HG03175 (cell line): ENCODE results near the gene NBL1.

ENCODE experiments used
- ATAC-seq: cut with Tn5 transposase; IDR thresholded peaks from one replicate; pipeline ENCODE4 v1.9.1; 2021; ENCODE audit warnings: mild to moderate bottlenecking, moderate library complexity; ENCODE audit not compliant: unreplicated experiment

Gene NBL1

DNA sequence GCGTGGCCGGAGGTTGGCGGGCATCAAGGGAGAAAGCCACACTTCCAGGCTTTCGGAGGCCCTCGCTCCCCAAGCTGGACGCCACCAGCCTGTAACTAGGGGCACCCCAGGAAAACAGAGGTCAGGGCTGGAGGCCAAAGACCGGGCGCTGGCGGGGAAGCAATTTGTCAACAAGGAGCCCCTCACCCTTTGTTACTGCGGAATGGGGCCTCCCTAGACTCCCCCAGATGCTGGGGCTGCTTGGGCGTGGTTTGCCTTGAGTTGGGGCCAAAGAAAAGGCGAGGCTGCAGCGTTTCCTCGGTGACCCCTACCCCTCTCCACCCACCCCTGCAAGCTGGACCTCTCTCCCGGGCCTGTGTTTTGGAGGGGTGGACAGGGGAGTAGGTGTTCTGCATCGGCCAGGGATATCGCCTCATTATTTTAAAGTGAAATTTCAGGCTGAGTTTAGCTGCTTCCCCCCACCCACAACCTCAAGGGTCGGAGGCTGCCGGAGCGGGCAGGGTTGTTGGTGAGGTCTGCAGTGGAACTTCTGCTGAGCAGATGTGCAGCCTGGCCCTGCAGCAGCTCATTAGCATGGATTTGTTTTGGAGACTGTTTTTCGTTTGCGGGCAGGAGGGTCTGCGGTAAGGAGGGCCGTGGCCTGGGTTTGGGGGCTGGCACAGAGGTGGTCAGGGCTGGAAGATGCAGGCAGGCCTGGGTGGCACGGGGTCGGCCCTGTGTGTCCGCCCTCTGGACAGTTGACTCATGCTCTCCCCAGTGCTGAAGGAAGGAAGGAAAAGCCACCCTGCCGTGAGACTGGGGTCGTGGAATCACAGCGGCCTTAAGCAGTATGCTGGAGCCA, 1.5 kb downstream of the NBL1 start:
- ATAC-seq = no peak

DNA sequence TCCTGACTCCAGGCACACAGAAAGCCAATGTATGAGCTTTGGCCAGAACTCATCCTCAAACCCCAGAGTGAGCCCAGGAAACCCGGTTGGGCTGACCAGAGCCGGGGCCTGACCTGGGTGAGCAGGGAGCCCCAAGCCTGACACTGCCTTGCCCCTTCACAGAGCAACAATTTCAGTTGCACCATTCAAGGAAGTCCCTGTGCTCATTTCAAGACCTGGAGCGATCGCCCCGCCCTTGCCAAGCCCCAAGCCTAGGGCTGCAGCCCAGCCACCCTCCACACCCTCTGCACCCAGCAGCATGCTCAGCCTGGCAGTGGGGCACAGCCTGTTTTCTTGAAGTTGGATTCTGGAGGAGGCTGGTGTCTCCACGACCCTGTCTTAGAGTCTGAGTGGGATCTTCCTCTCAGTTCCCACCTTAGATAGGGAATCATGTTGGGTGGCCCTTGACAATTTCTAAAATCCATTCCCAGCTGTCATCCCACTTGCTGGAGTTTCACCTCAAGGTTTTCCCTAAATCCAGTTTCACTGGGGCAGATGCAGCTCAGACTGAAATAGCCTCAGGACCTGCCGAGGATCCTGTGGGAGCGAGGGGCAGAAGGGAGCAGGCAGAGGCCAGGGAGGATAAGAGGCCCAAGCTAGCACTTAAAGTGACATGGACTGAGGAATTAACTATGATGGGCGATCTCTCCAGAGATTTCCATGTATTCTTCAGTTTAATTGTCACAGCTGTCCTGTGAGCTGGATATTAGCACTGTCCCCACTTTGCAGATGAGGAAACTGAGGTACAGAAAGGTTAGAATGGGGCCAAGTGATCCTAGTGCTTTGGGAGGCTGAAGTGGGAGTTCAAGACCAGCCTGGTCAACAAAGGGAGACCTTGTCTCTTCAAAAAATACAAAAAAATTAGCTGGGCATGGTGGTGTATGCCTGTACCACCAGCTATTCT, 2.5 kb downstream of the NBL1 start:
- ATAC-seq = no peak

DNA sequence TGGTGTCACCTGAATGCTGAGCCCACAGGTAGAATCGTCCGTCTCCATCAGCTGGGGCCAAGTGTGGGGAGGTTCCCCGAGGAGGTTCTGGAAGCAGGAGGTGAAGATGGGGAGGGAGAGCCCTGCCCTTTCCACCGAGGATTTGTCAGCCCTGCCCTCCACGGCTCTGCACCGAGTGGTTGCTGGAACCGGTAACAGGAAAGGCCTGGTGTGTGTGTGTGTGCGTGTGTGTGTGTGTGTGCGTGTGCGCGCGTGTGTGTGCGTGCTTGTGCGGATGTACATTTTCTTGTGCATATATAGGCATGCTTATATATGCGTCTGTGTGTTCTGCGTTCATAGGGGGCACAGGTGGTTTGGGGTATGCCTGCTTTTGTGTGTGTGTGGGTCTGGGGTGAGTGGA, 3.5 kb downstream of the NBL1 start:
- ATAC-seq = no peak

DNA sequence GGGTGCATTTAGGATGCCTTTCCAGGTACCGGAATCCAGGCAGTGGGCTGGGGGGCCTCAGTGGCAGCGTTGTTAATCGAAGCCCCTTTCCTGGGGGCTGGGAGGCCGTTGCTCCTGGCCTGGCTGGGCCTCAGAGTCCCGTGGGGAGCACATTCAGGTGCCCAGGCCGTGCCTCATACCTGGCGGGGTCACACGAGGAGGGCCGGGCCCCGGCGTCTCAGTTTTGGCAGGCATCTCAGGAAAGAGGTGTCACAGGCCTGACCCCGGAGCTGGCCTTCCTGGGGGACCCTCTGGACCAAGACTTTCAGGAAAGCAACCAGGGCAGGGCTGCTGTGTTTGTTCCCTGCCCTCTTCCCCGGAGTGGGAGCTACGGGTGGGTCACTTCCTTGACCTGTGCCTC, 4.1 kb downstream of the NBL1 start:
- no peak for ATAC-seq

DNA sequence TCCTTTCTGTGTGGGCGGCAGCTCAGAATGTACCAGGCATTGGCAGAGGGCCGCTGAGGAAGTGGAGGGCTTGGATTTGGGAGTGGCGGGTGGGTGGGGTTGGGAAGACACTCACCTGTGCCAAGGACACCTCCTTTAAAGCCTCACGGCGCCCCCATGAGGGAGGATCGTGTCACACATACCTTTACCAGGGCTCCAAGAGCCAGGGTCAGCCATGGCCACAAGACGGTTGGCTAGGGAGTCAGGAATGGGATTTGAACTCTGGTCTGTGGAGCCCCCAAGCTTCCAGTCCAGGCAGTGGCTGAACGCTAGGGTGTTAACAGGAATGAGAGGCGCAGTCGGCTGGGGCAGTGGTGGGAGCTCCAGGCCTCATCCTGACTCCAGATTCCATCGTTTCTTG, 4.6 kb downstream of the NBL1 start:
- no peak for ATAC-seq

DNA sequence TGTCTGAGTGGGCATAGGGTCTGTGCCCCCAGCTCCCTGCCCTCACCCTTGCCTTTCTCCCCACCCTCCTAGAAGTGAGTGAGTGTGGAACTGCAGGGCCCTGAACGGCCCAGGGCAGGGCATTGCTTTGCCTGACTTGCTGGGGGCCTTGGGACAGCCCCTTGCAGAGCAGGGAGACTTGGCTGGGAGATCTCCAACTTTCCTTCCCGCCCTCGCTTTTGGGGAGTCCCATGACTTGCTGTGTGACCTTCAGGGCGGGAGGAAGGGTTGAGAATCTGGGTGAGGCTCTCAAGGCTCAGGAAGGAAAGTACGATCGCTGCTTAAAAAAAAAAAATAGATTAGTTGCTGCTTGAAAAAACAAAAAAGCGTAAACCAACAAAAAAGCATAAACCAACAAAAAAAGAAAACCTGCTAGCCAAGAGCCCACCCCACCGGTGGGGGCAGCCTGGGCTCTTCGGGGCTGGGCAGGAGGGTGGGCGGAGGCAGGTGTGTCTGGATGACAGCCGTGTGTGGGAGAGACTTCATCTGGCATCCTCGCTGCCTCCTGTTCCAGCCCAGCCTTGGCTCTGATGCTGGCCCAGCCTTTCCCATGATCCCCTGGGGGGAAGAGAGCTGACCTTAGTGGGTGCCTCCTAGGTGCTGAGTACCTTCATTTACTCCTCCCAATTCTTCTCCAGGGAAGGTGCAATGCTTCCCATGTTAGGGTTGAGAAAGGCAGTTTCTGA, 6.5 kb downstream of the NBL1 start:
- ATAC-seq = no peak

DNA sequence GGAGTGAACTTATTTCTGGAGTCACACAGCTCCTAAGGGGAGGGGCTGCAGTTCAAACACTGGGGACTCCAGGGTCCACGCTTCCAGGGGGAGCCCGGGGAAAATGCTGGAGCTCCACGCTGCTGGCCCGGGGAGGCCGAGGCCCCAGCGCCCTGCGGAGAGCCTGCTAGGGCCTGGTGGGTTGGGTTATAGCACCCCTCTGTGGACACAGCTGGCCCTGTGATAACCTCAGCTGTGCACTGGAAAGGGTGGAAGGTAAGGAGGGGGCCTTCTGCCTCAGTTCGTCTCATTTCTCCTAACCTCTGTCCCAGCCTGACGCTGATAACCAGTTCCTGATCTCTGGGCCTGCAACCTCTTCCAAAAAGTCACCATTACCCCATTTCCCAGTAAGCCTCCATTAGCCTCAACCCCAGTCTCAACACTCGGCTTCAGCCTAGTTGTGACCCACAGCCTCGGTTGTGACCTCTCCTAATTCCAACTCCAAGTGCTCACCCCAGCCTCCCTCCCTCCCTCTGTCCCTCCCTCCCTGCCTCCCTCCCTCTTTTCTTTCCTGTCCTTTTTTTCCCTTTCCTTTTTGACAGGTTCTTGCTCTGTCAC, 7.1 kb downstream of the NBL1 start:
- no peak for ATAC-seq

DNA sequence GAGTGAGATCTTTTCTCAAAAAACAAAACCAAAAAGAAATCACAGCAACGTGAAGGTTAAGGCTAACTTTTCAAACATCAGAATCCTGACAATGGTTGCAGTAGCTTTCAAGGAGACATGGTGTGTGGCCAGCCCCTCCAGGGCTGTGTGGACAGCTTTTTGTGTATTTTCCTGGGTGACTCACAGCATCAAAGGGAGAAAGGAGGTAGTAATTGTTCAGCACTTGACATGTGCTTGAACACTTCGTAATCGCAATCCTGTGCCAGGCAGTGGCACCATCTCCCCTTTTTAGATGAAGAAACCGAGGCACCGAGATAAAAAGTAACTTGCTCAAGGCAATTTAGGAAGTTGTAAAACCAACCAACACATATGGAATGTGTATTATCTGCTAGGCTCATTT, 10.3 kb downstream of the NBL1 start:
- no peak for ATAC-seq

DNA sequence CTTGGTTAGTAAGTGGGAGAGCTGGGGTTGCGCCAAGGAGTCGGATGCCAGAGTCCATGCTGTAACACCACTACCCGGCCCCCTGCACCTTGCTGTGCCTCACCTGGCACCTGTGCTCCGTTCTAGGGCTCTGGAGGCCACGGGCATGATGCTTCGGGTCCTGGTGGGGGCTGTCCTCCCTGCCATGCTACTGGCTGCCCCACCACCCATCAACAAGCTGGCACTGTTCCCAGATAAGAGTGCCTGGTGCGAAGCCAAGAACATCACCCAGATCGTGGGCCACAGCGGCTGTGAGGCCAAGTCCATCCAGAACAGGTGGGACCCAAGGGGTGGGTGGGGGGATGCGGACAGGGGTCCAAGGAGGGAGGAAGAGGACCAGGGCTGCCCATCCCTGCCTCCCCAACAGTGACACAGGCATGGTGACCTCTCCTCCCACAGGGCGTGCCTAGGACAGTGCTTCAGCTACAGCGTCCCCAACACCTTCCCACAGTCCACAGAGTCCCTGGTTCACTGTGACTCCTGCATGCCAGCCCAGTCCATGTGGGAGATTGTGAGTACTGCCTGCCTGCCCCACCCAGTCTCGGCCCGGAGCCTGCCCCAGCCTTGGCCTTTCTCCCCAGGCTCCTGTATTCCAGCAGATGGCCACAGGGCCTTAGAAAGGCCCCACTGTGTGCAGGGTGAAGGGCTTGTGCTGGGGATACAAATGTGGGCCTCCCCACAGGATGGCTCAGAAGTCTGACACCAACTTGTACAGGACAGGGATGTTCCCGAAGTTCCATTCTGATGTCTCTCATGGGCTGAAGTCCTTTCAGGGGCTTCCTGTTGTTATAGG, 11.0 kb downstream of the NBL1 start:
- no peak for ATAC-seq

DNA sequence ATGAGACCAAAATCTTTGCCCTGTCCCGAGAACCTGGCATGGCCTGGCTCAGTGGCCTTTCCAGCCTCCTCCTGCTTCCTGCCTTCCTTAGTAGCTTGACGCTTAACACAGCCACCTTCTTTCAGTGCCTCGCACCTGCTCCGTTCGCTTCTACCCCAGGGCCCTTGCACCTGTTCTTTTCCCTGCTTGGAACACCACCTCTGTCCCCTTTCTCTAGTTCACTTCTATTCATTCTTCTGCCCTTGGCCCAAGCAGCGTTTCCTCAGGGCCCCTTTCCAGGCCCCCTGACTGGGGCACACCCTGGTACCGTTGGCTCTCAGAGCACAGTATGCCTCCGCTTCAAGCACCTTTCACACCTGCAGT, 11.6 kb downstream of the NBL1 start:
- no peak for ATAC-seq

DNA sequence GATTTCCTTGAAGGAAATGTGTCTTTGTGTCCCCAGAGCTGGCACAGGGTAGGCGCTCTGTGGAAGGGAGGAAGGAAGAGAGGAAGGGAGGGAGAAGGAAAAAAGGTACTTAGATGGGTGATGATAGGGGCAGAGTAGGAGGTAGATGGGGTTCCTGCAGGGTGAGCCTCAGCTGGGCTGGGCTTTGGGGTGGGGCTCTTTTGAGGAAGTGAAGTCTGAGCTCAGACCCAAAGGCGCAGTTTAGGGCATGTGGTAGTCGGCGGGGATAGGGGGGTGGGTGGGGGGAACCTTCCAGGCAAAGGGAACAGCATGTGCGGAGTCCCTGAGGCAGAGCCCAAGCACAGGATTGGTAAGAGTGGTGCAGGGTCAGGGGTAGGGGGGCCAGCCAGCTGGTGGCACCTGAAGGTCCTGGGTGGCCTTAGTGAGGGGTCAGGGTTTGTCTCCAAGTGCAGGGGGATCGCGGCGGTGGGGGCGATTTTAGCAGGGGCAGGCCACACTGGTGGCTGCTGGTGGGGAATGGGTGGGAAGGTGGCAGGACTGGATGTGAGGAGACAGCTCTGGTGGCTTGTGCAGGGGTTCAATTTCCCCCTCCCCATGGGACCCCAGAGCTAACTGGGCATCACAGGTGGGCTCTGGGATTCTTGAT, 12.1 kb downstream of the NBL1 start:
- no peak for ATAC-seq

DNA sequence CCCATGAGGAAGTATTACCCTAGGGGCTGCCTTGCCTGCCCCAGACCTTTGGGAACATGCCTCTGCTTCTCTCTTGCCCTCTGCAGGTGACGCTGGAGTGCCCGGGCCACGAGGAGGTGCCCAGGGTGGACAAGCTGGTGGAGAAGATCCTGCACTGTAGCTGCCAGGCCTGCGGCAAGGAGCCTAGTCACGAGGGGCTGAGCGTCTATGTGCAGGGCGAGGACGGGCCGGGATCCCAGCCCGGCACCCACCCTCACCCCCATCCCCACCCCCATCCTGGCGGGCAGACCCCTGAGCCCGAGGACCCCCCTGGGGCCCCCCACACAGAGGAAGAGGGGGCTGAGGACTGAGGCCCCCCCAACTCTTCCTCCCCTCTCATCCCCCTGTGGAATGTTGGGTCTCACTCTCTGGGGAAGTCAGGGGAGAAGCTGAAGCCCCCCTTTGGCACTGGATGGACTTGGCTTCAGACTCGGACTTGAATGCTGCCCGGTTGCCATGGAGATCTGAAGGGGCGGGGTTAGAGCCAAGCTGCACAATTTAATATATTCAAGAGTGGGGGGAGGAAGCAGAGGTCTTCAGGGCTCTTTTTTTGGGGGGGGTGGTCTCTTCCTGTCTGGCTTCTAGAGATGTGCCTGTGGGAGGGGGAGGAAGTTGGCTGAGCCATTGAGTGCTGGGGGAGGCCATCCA, 12.8 kb downstream of the NBL1 start:
- ATAC-seq = no peak

DNA sequence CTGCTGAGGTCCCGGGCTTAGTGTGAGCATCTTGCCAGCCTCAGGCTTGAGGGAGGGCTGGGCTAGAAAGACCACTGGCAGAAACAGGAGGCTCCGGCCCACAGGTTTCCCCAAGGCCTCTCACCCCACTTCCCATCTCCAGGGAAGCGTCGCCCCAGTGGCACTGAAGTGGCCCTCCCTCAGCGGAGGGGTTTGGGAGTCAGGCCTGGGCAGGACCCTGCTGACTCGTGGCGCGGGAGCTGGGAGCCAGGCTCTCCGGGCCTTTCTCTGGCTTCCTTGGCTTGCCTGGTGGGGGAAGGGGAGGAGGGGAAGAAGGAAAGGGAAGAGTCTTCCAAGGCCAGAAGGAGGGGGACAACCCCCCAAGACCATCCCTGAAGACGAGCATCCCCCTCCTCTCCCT, 13.4 kb downstream of the NBL1 start:
- ATAC-seq = no peak

DNA sequence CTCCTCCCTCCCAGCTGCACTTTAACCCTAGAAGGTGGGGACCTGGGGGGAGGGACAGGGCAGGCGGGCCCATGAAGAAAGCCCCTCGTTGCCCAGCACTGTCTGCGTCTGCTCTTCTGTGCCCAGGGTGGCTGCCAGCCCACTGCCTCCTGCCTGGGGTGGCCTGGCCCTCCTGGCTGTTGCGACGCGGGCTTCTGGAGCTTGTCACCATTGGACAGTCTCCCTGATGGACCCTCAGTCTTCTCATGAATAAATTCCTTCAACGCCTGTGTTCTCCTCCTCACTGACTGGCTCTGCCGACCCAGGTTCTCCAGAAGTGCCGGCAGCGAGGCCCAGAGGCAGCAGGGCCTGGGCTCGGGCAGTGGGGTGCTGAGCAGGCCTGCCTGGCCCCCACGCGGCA, 14.1 kb downstream of the NBL1 start:
- no peak for ATAC-seq

DNA sequence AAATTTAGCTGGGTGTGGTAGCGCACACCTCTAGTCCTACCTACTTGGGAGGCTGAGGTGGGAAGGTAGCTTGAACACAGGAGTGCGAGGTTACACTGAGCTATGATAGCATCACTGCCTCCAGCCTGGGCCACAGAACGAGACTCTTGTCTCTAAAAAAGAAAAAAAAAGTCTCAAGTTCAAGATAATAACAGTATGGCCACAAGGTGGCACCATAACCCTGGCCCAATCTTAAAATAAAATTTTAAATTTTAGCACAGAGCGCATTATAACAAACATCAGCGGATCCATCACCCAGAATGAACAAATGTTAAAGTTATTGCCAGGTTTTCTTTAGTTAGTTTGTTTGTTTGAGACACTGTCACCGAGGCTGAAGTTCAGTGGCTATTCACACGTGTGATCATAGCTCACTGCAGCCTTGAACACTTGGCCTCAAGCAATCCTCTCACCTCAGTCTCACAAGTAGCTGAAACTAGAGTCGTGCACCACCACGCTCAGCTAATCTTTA, 17.7 kb downstream of the NBL1 start:
- no peak for ATAC-seq

DNA sequence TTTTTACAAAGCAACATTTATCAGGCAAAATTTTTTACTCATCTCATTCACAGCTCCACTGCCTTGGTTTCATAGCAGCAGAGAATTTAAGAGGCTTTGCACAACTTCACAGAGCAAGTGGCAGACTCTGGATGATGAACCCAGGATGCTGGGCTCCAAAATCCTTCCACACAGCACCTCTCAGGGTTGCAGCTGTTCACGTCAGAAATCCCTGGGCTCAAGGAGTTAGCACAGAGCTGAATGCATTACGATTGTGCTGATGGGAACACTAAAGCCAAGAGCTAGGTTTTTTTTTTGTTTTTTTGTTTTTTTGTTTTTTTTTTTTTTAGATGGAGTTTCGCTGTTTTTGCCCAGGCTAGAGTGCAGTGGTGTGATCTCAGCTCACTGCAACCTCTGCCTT, 18.2 kb downstream of the NBL1 start:
- ATAC-seq = no peak

DNA sequence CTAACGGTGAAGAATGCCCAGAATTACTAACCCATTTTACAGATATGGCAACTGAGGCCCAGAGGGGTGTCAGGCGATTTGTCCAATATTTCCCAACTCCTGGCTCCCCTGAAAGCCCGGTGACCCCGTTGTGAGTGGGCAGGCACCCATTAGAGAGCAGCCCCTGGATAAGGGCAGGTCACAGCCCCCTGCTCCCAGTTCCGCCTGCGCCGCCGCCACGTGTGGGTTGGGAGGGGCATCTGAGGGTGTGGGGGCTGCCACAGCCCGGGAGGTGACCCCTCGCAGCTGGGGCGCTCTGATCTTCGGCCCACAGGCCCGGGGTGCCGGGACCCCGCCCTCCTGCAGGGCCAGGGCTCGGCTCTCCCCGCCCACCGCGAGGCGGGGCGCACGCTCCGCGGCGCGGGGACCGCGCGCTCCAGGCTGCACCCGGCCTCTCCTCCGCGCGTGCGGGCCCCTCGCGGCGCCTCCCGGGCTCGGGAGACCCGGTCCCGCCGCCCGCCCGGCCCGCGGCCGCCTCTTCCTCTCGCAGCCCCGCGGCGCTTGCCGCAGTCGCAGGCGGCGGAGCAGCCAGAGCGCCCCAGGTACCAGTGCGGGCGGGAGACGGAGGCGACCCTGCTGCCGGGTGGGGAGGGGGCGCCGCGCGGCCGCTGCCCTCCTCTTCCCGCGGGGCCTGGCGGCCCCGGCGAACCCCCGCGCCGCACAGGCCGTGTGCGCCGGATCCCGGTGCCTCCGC, 20.5 kb downstream of the NBL1 start, which contains the start of gene HTR6:
HTR6 (plus strand) TSS at position 423 of the 733 bp plus-strand sequence. CDS start 879 bp downstream, outside the sequence.
- no peak for ATAC-seq

DNA sequence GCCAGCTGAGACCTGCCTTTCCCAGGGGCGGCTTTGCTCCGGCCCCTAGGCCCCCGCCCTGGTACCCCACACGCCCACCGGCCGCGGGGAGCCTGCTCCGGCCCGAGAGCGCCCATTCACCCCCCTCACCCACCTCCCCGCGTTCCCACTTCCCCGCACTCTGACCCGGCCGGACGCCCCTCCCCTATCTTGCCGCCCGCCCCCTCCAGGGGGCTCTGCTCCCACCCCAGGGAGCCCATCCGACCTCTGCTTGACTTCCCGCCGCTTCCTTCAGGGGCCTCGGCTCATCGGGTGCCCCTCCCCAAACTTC, 21.0 kb downstream of the NBL1 start:
- ATAC-seq = no peak
